ENCODE measurements around the gene KRTAP10-9.
"Not testable (repeated sequence)": the region's sequence is repeated elsewhere in the genome, so short reads cannot be mapped to it uniquely, and the experiment has no call there.

KRTAP10-9 gene

GRCh38 chr21:44656868-44657267 is 30.0 kb downstream of the KRTAP10-9 start:
- in situ Hi-C loops (cut with MboI; ENCODE audit: low sequenced_read_pairs) = no loop called here

- in situ Hi-C loops (cut with MboI; ENCODE audit: low sequenced_read_pairs) = no loop called here
Observed at GRCh38 chr21:44657635-44658540, 31.0 kb downstream of the KRTAP10-9 start, which contains the start of gene KRTAP12-3. Gene KRTAP12-3, plus strand, starts transcription at chr21:44657932. Its CDS starts 48 bp downstream, at chr21:44657980.

GRCh38 chr21:44658541-44658910 is 31.6 kb downstream of the KRTAP10-9 start:
- in situ Hi-C loops (cut with MboI; ENCODE audit: low sequenced_read_pairs) = no loop called here

- in situ Hi-C loops (cut with MboI; ENCODE audit: low sequenced_read_pairs) = no loop called here
Observed at GRCh38 chr21:44658913-44659595, 32.2 kb downstream of the KRTAP10-9 start.

GRCh38 chr21:44661567-44661966 is 34.7 kb downstream of the KRTAP10-9 start:
- in situ Hi-C loops (cut with MboI; ENCODE audit: low sequenced_read_pairs) = not testable (repeated sequence)

- in situ Hi-C loops (cut with MboI; ENCODE audit: low sequenced_read_pairs) = no loop called here
Observed at GRCh38 chr21:44664691-44665090, 37.8 kb downstream of the KRTAP10-9 start.

- in situ Hi-C loops (cut with MboI; ENCODE audit: low sequenced_read_pairs) = no loop called here
Observed at GRCh38 chr21:44666401-44667320, 39.8 kb downstream of the KRTAP10-9 start, which contains the start of gene KRTAP12-2. Gene KRTAP12-2, minus strand, starts transcription at chr21:44666927. Its CDS starts 41 bp downstream, at chr21:44666886.

GRCh38 chr21:44667612-44668011 is 40.7 kb downstream of the KRTAP10-9 start:
- in situ Hi-C loops (cut with MboI; ENCODE audit: low sequenced_read_pairs) = no loop called here

GRCh38 chr21:44670642-44671432 is 43.9 kb downstream of the KRTAP10-9 start:
- in situ Hi-C loops (cut with MboI; ENCODE audit: low sequenced_read_pairs) = no loop called here

- in situ Hi-C loops (cut with MboI; ENCODE audit: low sequenced_read_pairs) = no loop called here
Observed at GRCh38 chr21:44671911-44672310, 45.0 kb downstream of the KRTAP10-9 start.

GRCh38 chr21:44677881-44678280 is 51.0 kb downstream of the KRTAP10-9 start:
- in situ Hi-C loops (cut with MboI; ENCODE audit: low sequenced_read_pairs) = no loop called here

All from hTERT RPE-1 (cell line).